Measurements from ENCODE around the gene MCUR1.
"Not testable (repeated sequence)": the region's sequence is repeated elsewhere in the genome, so short reads cannot be mapped to it uniquely, and the experiment has no call there.

MCUR1 gene

GRCh38 chr6:13789746-13790145, 24.6 kb downstream of the MCUR1 start:
- no peak overlapping the region for H3K4me3 ChIP-seq (ENCODE audit: low read depth in 1 of 5, low read length in 5 of 5)
- H3K27ac ChIP-seq (ENCODE audit: low read depth, low read length), result no peak overlapping the region
- no peaks in the 10 kb centered on the region for H3K9me3 ChIP-seq (ENCODE audit: control insufficient read depth in 5 of 5, low read length in 5 of 5)
- H3K4me1 ChIP-seq (ENCODE audit: control insufficient read depth in 5 of 5, insufficient read depth in 5 of 5, low read length in 5 of 5), result peaks cover 0 to 8% (median 4%) of the 10 kb centered on the region in 5 donors
- H3K9ac ChIP-seq (ENCODE audit: low read length in 5 of 5), result no peak overlapping the region
- no peaks in the 10 kb centered on the region for H3K27me3 ChIP-seq (ENCODE audit: control insufficient read depth in 5 of 5, insufficient read depth in 4 of 5, low read length in 5 of 5)
- H3K36me3 ChIP-seq (ENCODE audit: control insufficient read depth in 5 of 5, insufficient read depth in 5 of 5, low read length in 5 of 5), result peaks cover 18 to 44% (median 25%) of the 10 kb centered on the region in 5 donors

GRCh38 chr6:13788820-13789219, 25.5 kb downstream of the MCUR1 start:
- Histone ChIP-seq H3K4me1 (ENCODE audit: control insufficient read depth in 5 of 5, insufficient read depth in 5 of 5, low read length in 5 of 5) (peaks cover 0 to 6% (median 2%) of the 10 kb centered on the region in 5 donors), H3K9ac (ENCODE audit: low read length in 5 of 5) (no peak overlapping the region), H3K36me3 (ENCODE audit: control insufficient read depth in 5 of 5, insufficient read depth in 5 of 5, low read length in 5 of 5) (peaks cover 18 to 39% (median 23%) of the 10 kb centered on the region in 5 donors), H3K9me3 (ENCODE audit: control insufficient read depth in 5 of 5, low read length in 5 of 5) (no peaks in the 10 kb centered on the region), H3K27ac (ENCODE audit: low read depth, low read length) (no peak overlapping the region), H3K4me3 (ENCODE audit: low read depth in 1 of 5, low read length in 5 of 5) (no peak overlapping the region), H3K27me3 (ENCODE audit: control insufficient read depth in 5 of 5, insufficient read depth in 4 of 5, low read length in 5 of 5) (no peaks in the 10 kb centered on the region)

- Histone ChIP-seq H3K27me3 (ENCODE audit: control insufficient read depth in 5 of 5, insufficient read depth in 4 of 5, low read length in 5 of 5) (no peaks in the 10 kb centered on the region), H3K4me3 (ENCODE audit: low read depth in 1 of 5, low read length in 5 of 5) (peak overlapping the region in 1 of 5 donors; percentile 31), H3K36me3 (ENCODE audit: control insufficient read depth in 5 of 5, insufficient read depth in 5 of 5, low read length in 5 of 5) (peaks cover 11 to 27% (median 16%) of the 10 kb centered on the region in 5 donors), H3K27ac (ENCODE audit: low read depth, low read length) (no peak overlapping the region), H3K4me1 (ENCODE audit: control insufficient read depth in 5 of 5, insufficient read depth in 5 of 5, low read length in 5 of 5) (peaks cover 0 to 6% (median 2%) of the 10 kb centered on the region in 5 donors), H3K9ac (ENCODE audit: low read length in 5 of 5) (peak overlapping the region in 2 of 5 donors; percentile 7 to 40), H3K9me3 (ENCODE audit: control insufficient read depth in 5 of 5, low read length in 5 of 5) (no peaks in the 10 kb centered on the region)
Measured at GRCh38 chr6:13787137-13787536, 27.2 kb downstream of the MCUR1 start.

GRCh38 chr6:13780162-13780561, 34.2 kb downstream of the MCUR1 start:
- not testable (repeated sequence) for H3K4me1 ChIP-seq (ENCODE audit: control insufficient read depth in 5 of 5, insufficient read depth in 5 of 5, low read length in 5 of 5); H3K9ac ChIP-seq (ENCODE audit: low read length in 5 of 5); H3K4me3 ChIP-seq (ENCODE audit: low read depth in 1 of 5, low read length in 5 of 5)

GRCh38 chr6:13778028-13778427, 36.3 kb downstream of the MCUR1 start:
- Histone ChIP-seq H3K27ac (ENCODE audit: low read depth, low read length) (no peak overlapping the region), H3K36me3 (ENCODE audit: control insufficient read depth in 5 of 5, insufficient read depth in 5 of 5, low read length in 5 of 5) (peaks cover 0 to 3% (median 0%) of the 10 kb centered on the region in 5 donors), H3K27me3 (ENCODE audit: control insufficient read depth in 5 of 5, insufficient read depth in 4 of 5, low read length in 5 of 5) (no peaks in the 10 kb centered on the region), H3K9ac (ENCODE audit: low read length in 5 of 5) (no peak overlapping the region), H3K9me3 (ENCODE audit: control insufficient read depth in 5 of 5, low read length in 5 of 5) (no peaks in the 10 kb centered on the region), H3K4me1 (ENCODE audit: control insufficient read depth in 5 of 5, insufficient read depth in 5 of 5, low read length in 5 of 5) (no peaks in the 10 kb centered on the region), H3K4me3 (ENCODE audit: low read depth in 1 of 5, low read length in 5 of 5) (no peak overlapping the region)

More at GRCh38 chr6:13780162-13780561, 34.2 kb downstream of the MCUR1 start:
- not testable (repeated sequence) for H3K9me3 ChIP-seq (ENCODE audit: control insufficient read depth in 5 of 5, low read length in 5 of 5); H3K27ac ChIP-seq (ENCODE audit: low read depth, low read length); H3K36me3 ChIP-seq (ENCODE audit: control insufficient read depth in 5 of 5, insufficient read depth in 5 of 5, low read length in 5 of 5); H3K27me3 ChIP-seq (ENCODE audit: control insufficient read depth in 5 of 5, insufficient read depth in 4 of 5, low read length in 5 of 5)

GRCh38 chr6:13776602-13777001, 37.8 kb downstream of the MCUR1 start:
- Histone ChIP-seq H3K9ac (ENCODE audit: low read length in 5 of 5) (no peak overlapping the region), H3K36me3 (ENCODE audit: control insufficient read depth in 5 of 5, insufficient read depth in 5 of 5, low read length in 5 of 5) (no peaks in the 10 kb centered on the region)

GRCh38 chr6:13775466-13775865, 38.9 kb downstream of the MCUR1 start:
- not testable (repeated sequence) for H3K9me3 ChIP-seq (ENCODE audit: control insufficient read depth in 5 of 5, low read length in 5 of 5); H3K36me3 ChIP-seq (ENCODE audit: control insufficient read depth in 5 of 5, insufficient read depth in 5 of 5, low read length in 5 of 5); H3K27me3 ChIP-seq (ENCODE audit: control insufficient read depth in 5 of 5, insufficient read depth in 4 of 5, low read length in 5 of 5); H3K4me1 ChIP-seq (ENCODE audit: control insufficient read depth in 5 of 5, insufficient read depth in 5 of 5, low read length in 5 of 5); H3K4me3 ChIP-seq (ENCODE audit: low read depth in 1 of 5, low read length in 5 of 5); H3K9ac ChIP-seq (ENCODE audit: low read length in 5 of 5); H3K27ac ChIP-seq (ENCODE audit: low read depth, low read length)

More at GRCh38 chr6:13776602-13777001, 37.8 kb downstream of the MCUR1 start:
- no peaks in the 10 kb centered on the region for H3K27me3 ChIP-seq (ENCODE audit: control insufficient read depth in 5 of 5, insufficient read depth in 4 of 5, low read length in 5 of 5)
- no peaks in the 10 kb centered on the region for H3K9me3 ChIP-seq (ENCODE audit: control insufficient read depth in 5 of 5, low read length in 5 of 5)
- H3K4me3 ChIP-seq (ENCODE audit: low read depth in 1 of 5, low read length in 5 of 5), result no peak overlapping the region
- H3K27ac ChIP-seq (ENCODE audit: low read depth, low read length), result no peak overlapping the region
- H3K4me1 ChIP-seq (ENCODE audit: control insufficient read depth in 5 of 5, insufficient read depth in 5 of 5, low read length in 5 of 5), result no peaks in the 10 kb centered on the region

GRCh38 chr6:13772358-13773030, 41.9 kb downstream of the MCUR1 start:
- H3K27ac ChIP-seq (ENCODE audit: low read depth, low read length); H3K9me3 ChIP-seq (ENCODE audit: control insufficient read depth in 5 of 5, low read length in 5 of 5); H3K27me3 ChIP-seq (ENCODE audit: control insufficient read depth in 5 of 5, insufficient read depth in 4 of 5, low read length in 5 of 5); H3K4me1 ChIP-seq (ENCODE audit: control insufficient read depth in 5 of 5, insufficient read depth in 5 of 5, low read length in 5 of 5); H3K4me3 ChIP-seq (ENCODE audit: low read depth in 1 of 5, low read length in 5 of 5); H3K36me3 ChIP-seq (ENCODE audit: control insufficient read depth in 5 of 5, insufficient read depth in 5 of 5, low read length in 5 of 5); H3K9ac ChIP-seq (ENCODE audit: low read length in 5 of 5): not testable (repeated sequence)

- peak overlapping the region in 1 of 5 donors; percentile 39 for H3K9ac ChIP-seq (ENCODE audit: low read length in 5 of 5)
- no peak overlapping the region for H3K27ac ChIP-seq (ENCODE audit: low read depth, low read length)
- no peaks in the 10 kb centered on the region for H3K36me3 ChIP-seq (ENCODE audit: control insufficient read depth in 5 of 5, insufficient read depth in 5 of 5, low read length in 5 of 5)
- peak overlapping the region in 1 of 5 donors; percentile 58 for H3K4me3 ChIP-seq (ENCODE audit: low read depth in 1 of 5, low read length in 5 of 5)
- H3K4me1 ChIP-seq (ENCODE audit: control insufficient read depth in 5 of 5, insufficient read depth in 5 of 5, low read length in 5 of 5), result peaks cover 0 to 11% (median 9%) of the 10 kb centered on the region in 5 donors
- H3K9me3 ChIP-seq (ENCODE audit: control insufficient read depth in 5 of 5, low read length in 5 of 5), result no peaks in the 10 kb centered on the region
- H3K27me3 ChIP-seq (ENCODE audit: control insufficient read depth in 5 of 5, insufficient read depth in 4 of 5, low read length in 5 of 5), result peaks cover 0 to 3% (median 0%) of the 10 kb centered on the region in 5 donors
Measured at GRCh38 chr6:13769655-13770053, 44.7 kb downstream of the MCUR1 start.

GRCh38 chr6:13769034-13769654, 45.2 kb downstream of the MCUR1 start:
- Histone ChIP-seq H3K4me1 (ENCODE audit: control insufficient read depth in 5 of 5, insufficient read depth in 5 of 5, low read length in 5 of 5) (peaks cover 0 to 11% (median 9%) of the 10 kb centered on the region in 5 donors), H3K36me3 (ENCODE audit: control insufficient read depth in 5 of 5, insufficient read depth in 5 of 5, low read length in 5 of 5) (no peaks in the 10 kb centered on the region), H3K4me3 (ENCODE audit: low read depth in 1 of 5, low read length in 5 of 5) (peak overlapping the region in 1 of 5 donors; percentile 58), H3K9ac (ENCODE audit: low read length in 5 of 5) (peak overlapping the region in 1 of 5 donors; percentile 39), H3K27ac (ENCODE audit: low read depth, low read length) (no peak overlapping the region), H3K9me3 (ENCODE audit: control insufficient read depth in 5 of 5, low read length in 5 of 5) (peaks cover 0 to 2% (median 0%) of the 10 kb centered on the region in 5 donors), H3K27me3 (ENCODE audit: control insufficient read depth in 5 of 5, insufficient read depth in 4 of 5, low read length in 5 of 5) (peaks cover 0 to 3% (median 0%) of the 10 kb centered on the region in 5 donors)
